Caki2 (cell line): ENCODE measurements around the gene XPNPEP1. TPM values are rescaled to one million over a fixed set of nuclear protein-coding genes. Genes with fewer than 3 reads are reported as not detected.

Source experiments
- DNase-seq: peaks from one replicate; pipeline ENCODE4 v3.0.0-alpha.2; 2015; ENCODE audit warnings: low read depth
- in situ Hi-C: cut with HindIII; loops from 2 replicates; pipeline ENCODE4 v1.10.0; 2016; ENCODE audit warnings: low sequenced_read_pairs, low pct_unique_long_range_greater_than_20kb, mixed read lengths
- total RNA-seq: library from RNA; depleted of rRNA; stranded (reverse); fragments of >200 nt; shearing (Covaris generic); gene quantifications from 2 replicates; pipeline ENCODE4 v1.2.3, GENCODE V29; 2014; ENCODE audit warnings: low replicate concordance

XPNPEP1 gene
- total RNA-seq, 1 experiment from 2014 or later, result 101 TPM

DNA sequence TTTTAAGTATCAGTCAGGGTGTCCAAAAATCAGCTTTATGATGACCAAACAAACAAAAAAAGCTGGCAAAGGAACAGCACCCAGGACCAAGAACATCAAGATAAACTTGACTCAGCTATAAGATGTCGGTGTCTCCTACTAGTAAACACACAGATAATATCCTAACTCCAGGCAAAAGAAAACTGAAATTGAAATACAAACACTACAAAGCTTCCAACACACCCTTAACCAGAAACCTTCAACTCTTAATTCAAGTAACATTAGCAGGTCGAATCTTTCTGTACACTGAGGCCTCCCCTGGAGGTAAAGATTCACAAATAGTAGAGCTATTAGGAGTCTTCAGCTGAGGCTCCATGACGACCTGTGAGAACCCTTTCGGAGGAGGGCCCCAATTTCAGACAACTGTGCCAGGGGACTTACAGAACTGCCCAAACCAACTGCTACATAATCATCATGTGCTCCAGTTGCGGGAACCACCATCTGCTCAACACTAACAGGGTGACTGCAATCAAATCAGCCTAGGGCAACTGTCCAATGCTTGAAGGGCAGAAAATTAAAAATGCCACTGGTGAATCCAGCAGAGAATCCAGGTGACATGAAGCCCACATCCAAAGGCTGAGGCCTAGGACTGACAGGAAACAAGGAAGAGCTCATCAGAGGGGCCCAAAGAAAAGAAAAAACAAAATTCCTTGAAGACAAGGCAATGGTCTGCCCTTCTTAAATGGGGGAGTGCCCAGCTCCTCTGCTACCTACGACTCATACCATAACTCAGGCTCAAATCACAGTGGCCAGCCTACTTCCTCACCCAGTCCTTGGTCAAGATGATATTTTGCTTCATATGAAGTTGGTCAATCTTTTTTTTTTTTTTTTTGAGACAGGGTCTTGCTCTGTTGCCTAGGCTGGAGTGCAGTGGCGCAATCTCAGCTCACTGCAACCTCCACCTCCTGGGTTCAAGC is 20.0 kb downstream of the XPNPEP1 start:
- DNase-seq, result no peak
- in situ Hi-C loops, result no loop called here

- in situ Hi-C loops, result no loop called here
- no peak for DNase-seq
Observed at GRCh38 chr10:109899356-109900331, 23.7 kb downstream of the XPNPEP1 start.

DNA sequence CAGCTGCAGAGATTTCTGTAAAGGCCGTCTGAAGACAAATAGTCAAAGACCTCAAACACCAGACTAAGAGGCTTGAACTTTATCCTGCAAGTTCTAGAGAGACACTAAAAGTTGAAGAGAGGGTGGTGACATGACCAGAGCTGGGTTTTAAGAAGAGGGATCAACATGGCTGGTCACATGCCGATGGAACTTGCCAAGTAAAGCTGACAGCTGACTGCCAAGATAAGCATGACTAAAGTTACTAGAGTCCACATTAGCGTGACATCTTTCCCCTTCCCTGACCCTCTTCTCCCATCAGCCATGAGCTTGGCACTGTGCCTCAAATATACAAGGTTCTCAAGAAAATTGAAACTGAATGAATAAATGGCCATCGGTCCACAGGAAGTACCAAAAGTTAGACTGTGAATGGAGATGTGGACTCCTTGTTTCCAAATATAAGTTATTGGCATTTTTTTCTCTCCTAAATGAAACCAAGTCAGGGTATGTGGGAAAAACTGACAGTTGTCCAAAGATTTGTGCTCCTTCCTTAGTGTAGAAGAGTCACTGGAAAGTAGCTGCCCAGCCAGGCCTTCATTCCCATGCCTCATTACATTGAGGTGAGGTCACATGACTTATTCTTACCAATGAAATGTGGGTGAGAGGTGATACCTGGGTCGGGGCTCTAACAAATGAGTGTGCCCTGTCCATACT is 24.5 kb downstream of the XPNPEP1 start:
- in situ Hi-C loops, result no loop called here
- peak; percentile 61 for DNase-seq

- in situ Hi-C loops, result no loop called here
- no peak for DNase-seq
Observed at GRCh38 chr10:109898007-109898406, 25.3 kb downstream of the XPNPEP1 start.

DNA sequence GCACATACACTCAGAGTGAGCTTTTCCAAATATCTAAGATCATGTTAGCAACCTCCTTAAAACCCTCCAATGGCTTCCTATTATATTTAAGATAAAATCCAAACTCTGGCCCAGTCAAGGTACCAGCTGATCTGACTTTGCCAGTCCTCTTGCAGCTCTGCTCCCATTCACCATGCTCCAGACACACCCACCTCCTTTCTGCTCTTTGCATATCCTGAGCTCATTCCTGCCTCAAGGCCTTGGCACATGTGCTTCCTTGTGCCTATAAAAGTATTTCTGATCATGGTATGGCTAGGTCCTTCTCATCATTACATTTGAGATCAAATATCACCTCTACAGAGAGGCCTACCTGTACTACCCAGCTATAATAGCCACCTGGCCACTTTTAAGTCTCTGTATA is 27.5 kb downstream of the XPNPEP1 start:
- in situ Hi-C loops, result no loop called here
- DNase-seq, result no peak

DNA sequence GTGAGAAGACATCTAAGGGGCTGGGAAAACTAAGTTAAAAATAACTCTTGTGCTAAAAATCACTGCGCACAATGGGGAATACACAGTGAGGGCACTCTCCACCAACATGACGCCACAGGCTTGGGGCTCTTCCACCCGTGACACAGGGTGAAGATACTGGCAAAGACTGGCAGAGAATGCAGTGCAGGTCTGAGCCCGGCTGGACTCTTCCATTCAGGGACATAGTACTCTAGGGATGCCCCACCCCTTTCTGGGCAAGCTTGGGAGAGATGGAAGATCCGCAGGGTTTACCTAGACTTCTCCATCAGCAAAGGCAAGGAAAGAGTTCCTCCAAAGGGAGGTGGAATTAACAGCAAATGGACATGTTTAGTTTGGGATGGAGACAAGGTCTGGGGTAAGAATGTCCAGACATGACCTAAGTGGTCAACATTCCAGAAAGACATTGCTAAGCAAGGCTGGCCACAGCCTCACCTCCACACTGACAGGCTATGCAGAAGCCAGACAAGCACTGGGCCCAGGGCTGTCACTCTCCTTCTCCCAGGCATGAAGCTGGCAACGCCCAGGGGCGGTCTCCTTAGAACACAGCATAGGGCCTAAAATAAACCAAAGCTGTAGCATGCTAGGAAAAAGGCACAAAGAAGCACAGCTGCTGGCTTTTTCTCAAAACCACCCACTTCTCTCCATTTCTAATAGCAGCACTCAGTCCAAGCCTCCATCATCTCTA is 28.1 kb downstream of the XPNPEP1 start:
- DNase-seq, result peak; percentile 29
- in situ Hi-C loops, result no loop called here

GRCh38 chr10:109894516-109894915 is 28.8 kb downstream of the XPNPEP1 start:
- in situ Hi-C loops, result no loop called here
- DNase-seq, result no peak

DNA sequence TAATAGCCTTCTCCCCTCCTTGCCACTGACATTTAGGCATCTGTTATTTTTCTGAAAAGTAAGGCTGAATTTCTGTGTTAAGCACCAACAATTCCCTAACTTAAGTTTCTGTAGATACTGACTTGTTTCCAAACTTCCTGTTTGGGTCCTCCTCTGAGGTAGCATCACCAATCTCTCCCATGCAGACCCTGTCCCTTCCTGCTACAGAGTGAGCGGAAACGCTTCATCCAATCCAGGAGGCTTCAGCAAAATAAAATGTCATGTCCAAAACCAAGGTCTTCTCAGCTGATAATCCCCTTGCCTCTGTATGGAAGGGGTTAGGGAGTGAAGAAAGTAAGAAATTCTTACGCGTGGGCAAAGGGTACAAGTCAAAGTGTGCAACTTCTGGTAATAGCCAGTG is 29.9 kb downstream of the XPNPEP1 start:
- no peak for DNase-seq
- in situ Hi-C loops, result no loop called here

- DNase-seq, result no peak
- in situ Hi-C loops, result no loop called here
Observed at GRCh38 chr10:109892931-109893330, 30.4 kb downstream of the XPNPEP1 start.

GRCh38 chr10:109892117-109892516 is 31.2 kb downstream of the XPNPEP1 start:
- in situ Hi-C loops, result no loop called here
- DNase-seq, result no peak

GRCh38 chr10:109891105-109891504 is 32.2 kb downstream of the XPNPEP1 start:
- DNase-seq, result no peak
- in situ Hi-C loops, result no loop called here

DNA sequence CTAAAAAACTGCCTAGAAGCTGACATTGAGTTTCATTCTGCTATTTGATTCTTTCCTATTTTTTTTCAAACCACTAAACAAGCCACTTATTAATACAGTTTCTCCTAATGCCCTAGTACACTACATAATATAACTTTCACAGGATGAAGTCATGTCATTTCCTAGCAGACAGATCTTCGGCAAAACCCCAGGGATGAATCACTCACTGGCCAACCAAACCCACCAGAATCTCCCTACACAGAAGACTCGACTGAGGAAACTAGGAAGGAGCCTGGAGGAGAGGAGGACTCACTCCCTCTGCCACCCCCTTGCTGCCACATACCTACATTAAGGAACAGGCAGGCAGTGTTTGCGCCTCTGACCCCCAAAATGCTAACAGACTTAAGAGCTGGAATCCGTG is 33.4 kb downstream of the XPNPEP1 start:
- in situ Hi-C loops, result no loop called here
- DNase-seq, result peak; percentile 22

DNA sequence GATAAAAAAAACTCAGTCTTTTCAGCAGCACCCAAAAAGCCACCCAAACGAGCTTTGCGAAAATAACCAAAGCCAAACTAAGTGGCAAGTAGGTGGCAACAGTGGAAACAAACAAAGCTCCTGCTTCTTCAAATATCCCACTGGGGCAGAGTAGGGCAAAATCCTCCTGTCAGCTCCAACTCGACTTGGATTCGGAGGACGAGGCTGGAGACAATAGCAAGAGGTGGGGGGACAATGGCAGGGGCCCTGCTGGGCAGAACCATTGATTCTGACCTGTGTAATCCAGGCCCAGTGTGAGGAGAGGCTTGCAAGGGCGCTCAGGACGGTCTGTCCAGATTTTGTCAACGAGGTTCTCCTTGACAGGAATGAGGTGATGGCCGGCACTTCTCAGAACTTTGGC is 35.5 kb downstream of the XPNPEP1 start:
- no peak for DNase-seq
- in situ Hi-C loops, result no loop called here

DNA sequence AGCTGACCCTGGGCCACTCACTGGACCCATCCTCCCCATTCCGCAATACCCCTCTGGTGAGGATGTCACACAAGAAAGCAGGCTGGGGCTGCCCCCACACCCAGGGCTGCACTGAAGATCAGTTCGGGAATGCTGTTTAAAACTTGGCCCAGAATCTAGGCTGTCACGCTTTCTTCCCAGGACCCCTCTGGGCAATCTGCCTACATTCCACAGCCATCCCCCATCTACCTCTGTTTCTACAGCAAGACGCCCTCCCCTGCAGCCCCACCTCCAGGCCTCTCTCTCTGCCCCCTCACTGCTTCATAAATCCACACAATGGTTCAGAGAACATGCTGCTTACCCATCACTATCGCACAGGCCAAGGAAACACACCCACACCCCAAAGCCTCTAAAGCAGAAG is 36.1 kb downstream of the XPNPEP1 start:
- in situ Hi-C loops, result no loop called here
- DNase-seq, result no peak

- in situ Hi-C loops, result no loop called here
- no peak for DNase-seq
Observed at GRCh38 chr10:109886781-109887140, 36.5 kb downstream of the XPNPEP1 start.

GRCh38 chr10:109886037-109886780 is 37.1 kb downstream of the XPNPEP1 start:
- no peak for DNase-seq
- in situ Hi-C loops, result no loop called here
